Nephron progenitor cell (in vitro differentiated cells): ENCODE data around the gene EMC8.

ENCODE experiments used
- DNase-seq: peaks from one replicate; pipeline ENCODE4 v3.0.0; 2021
- H3K27ac Mint-ChIP-seq: 2 replicates; pipeline ENCODE4 v1.8.0; 2021; ENCODE audit warnings: mild to moderate bottlenecking, moderate library complexity, mixed read lengths
- H3K27me3 Mint-ChIP-seq: 2 replicates; pipeline ENCODE4 v1.8.0; 2021; ENCODE audit warnings: mild to moderate bottlenecking, low read depth, mixed read lengths; ENCODE audit not compliant: poor library complexity
- H3K36me3 Mint-ChIP-seq: 2 replicates; pipeline ENCODE4 v1.8.0; 2021; ENCODE audit warnings: low read depth, mixed read lengths
- H3K4me1 Mint-ChIP-seq: 2 replicates; pipeline ENCODE4 v1.8.0; 2021; ENCODE audit warnings: mixed read lengths
- H3K4me3 Mint-ChIP-seq: 2 replicates; pipeline ENCODE4 v1.8.0; 2021; ENCODE audit warnings: mild to moderate bottlenecking, moderate library complexity, mixed read lengths
- H3K9me3 Mint-ChIP-seq: 2 replicates; pipeline ENCODE4 v1.8.0; 2021; ENCODE audit warnings: mild to moderate bottlenecking, moderate library complexity, mixed read lengths
- CTCF ChIP-seq: fragments of 200-600 bp; sonication (generic); IDR thresholded peaks from 2 replicates; pipeline ENCODE4 v1.5.0; 2021; ENCODE audit warnings: antibody characterized with exemption

Gene EMC8

GRCh38 chr16:85734311-85735017, 64.9 kb downstream of the EMC8 start:
- Mint-ChIP-seq H3K4me3 (no peak overlapping the region), H3K9me3 (no peaks in the 10 kb centered on the region), H3K4me1 (peaks cover 20% of the 10 kb centered on the region), H3K27me3 (peaks cover 22% of the 10 kb centered on the region), H3K36me3 (no peaks in the 10 kb centered on the region), H3K27ac (no peak overlapping the region)
- no peak for DNase-seq
- TF ChIP-seq CTCF: no peak

GRCh38 chr16:85733839-85734170, 65.5 kb downstream of the EMC8 start:
- DNase-seq: peak; percentile 68
- TF ChIP-seq CTCF: no peak
- Mint-ChIP-seq H3K4me1 (peaks cover 18% of the 10 kb centered on the region), H3K27ac (no peak overlapping the region), H3K27me3 (peaks cover 19% of the 10 kb centered on the region), H3K9me3 (no peaks in the 10 kb centered on the region), H3K4me3 (no peak overlapping the region), H3K36me3 (no peaks in the 10 kb centered on the region)

GRCh38 chr16:85733155-85733838, 66.0 kb downstream of the EMC8 start:
- peaks cover 19% of the 10 kb centered on the region for H3K27me3 Mint-ChIP-seq
- no peak overlapping the region for H3K27ac Mint-ChIP-seq

GRCh38 chr16:85731179-85731578, 68.2 kb downstream of the EMC8 start:
- H3K27me3 Mint-ChIP-seq: peaks cover 32% of the 10 kb centered on the region
- H3K36me3 Mint-ChIP-seq: no peaks in the 10 kb centered on the region
- no peak for TF ChIP-seq CTCF
- H3K27ac Mint-ChIP-seq: no peak overlapping the region
- peaks cover under 1% of the 10 kb centered on the region for H3K9me3 Mint-ChIP-seq
- DNase-seq: no peak
- peaks cover 17% of the 10 kb centered on the region for H3K4me1 Mint-ChIP-seq
- no peak overlapping the region for H3K4me3 Mint-ChIP-seq

More at GRCh38 chr16:85733155-85733838, 66.0 kb downstream of the EMC8 start:
- Mint-ChIP-seq H3K4me1 (peaks cover 18% of the 10 kb centered on the region), H3K4me3 (no peak overlapping the region), H3K9me3 (no peaks in the 10 kb centered on the region), H3K36me3 (no peaks in the 10 kb centered on the region)
- TF ChIP-seq CTCF: no peak
- DNase-seq: no peak

- peaks cover 38% of the 10 kb centered on the region for H3K27me3 Mint-ChIP-seq
- H3K4me3 Mint-ChIP-seq: no peak overlapping the region
- peaks cover 6% of the 10 kb centered on the region for H3K4me1 Mint-ChIP-seq
- no peak for TF ChIP-seq CTCF
- H3K9me3 Mint-ChIP-seq: peaks cover 5% of the 10 kb centered on the region
- no peak overlapping the region for H3K27ac Mint-ChIP-seq
- no peak for DNase-seq
- no peaks in the 10 kb centered on the region for H3K36me3 Mint-ChIP-seq
Observed at GRCh38 chr16:85730186-85730465, 69.2 kb downstream of the EMC8 start.
